ENCODE data around the gene S100A4.

S100A4 gene

GRCh38 chr1:153503766-153504165 is 41.8 kb downstream of the S100A4 start:
- DNase-seq: no peak

DNA sequence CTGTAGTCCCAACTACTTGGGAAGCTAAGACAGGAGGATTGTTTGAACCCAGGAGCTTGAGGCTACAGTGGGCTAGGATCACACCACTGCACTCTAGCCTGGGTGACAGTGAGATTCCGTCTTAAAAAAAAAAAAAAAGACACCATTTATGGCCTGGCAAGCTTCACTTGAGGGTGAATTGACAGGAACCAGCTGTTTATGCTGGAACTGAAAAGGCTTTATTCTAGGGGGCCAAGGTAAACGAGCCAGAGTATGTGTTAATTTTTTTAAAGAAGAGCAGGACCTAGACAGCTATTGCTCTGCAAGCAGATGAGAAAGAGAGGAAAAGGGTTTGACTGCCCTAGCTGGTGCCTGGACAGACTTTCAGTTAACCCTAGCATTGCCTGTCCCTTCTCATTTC is 46.9 kb downstream of the S100A4 start:
- no peak for DNase-seq

GRCh38 chr1:153495536-153495935 is 50.1 kb downstream of the S100A4 start:
- DNase-seq: no peak

- DNase-seq: peak; percentile 13
These were observed 50.5 kb downstream of the S100A4 start for GRCh38 chr1:153494976-153495535.
